Neural cell (in vitro differentiated cells): Measurements from ENCODE around the gene HOXC9. TPM values are rescaled to one million over a fixed set of nuclear protein-coding genes. Genes with fewer than 3 reads are reported as not detected.
A peak's percentile ranks its signal among the peaks of the same experiment; 100 is the strongest.

Experiments used
- H2AFZ ChIP-seq: fragments of 200-600, 300-800 bp; sonication (generic), shearing (Covaris generic); 2 replicates; pipeline ENCODE4 v1.6.0; 2014; ENCODE audit warnings: low read depth, mild to moderate bottlenecking, antibody characterized with exemption, low read length, moderate library complexity
- H3F3A ChIP-seq: fragments of 200-600 bp; shearing (Covaris generic); 2 replicates; pipeline ENCODE4 v1.6.1; 2016; ENCODE audit warnings: mild to moderate bottlenecking, moderate library complexity, mixed read lengths, antibody characterized with exemption, low read length; ENCODE audit not compliant: insufficient read depth, poor library complexity, severe bottlenecking
- H3K27ac ChIP-seq: fragments of 200-600, 300-800 bp; sonication (generic), shearing (Covaris generic); 2 replicates; pipeline ENCODE4 v1.5.1; 2014; ENCODE audit warnings: mild to moderate bottlenecking, low read length, moderate library complexity
- H3K27me3 ChIP-seq: fragments of 300-800, 200-600 bp; sonication (generic), shearing (Covaris generic); 2 replicates; pipeline ENCODE4 v1.6.0; 2014; ENCODE audit warnings: mild to moderate bottlenecking, low read depth, low read length, moderate library complexity; ENCODE audit not compliant: insufficient read depth
- H3K36me3 ChIP-seq: fragments of 300-800, 200-600 bp; sonication (generic), shearing (Covaris generic); 2 replicates; pipeline ENCODE4 v1.5.1; 2014; ENCODE audit warnings: mild to moderate bottlenecking, antibody characterized with exemption, low read length, moderate library complexity; ENCODE audit not compliant: insufficient read depth
- H3K4me2 ChIP-seq: fragments of 300-800, 200-600 bp; sonication (generic), shearing (Covaris generic); 2 replicates; pipeline ENCODE4 v1.6.0; 2014; ENCODE audit warnings: mild to moderate bottlenecking, low read length
- H3K4me3 ChIP-seq: fragments of 300-800, 200-600 bp; sonication (generic), shearing (Covaris generic); 2 replicates; pipeline ENCODE4 v1.5.1; 2014; ENCODE audit warnings: mild to moderate bottlenecking, low read length, moderate library complexity
- H3K79me2 ChIP-seq: fragments of 200-600 bp; shearing (Covaris generic); replicated peaks from 2 replicates; pipeline ENCODE4 v1.6.0; 2014; ENCODE audit warnings: mild to moderate bottlenecking, low read length, moderate library complexity; ENCODE audit not compliant: insufficient read depth
- H3K9ac ChIP-seq: fragments of 300-800, 200-600 bp; sonication (generic), shearing (Covaris generic); 2 replicates; pipeline ENCODE4 v1.6.1; 2016; ENCODE audit warnings: mild to moderate bottlenecking, low read length, mixed read lengths
- H3K9me2 ChIP-seq: fragments of 200-600 bp; shearing (Covaris generic); 2 replicates; pipeline ENCODE4 v1.6.1; 2016; ENCODE audit warnings: mild to moderate bottlenecking, low read length, mixed read lengths; ENCODE audit not compliant: insufficient read depth
- H3K9me3 ChIP-seq: fragments of 200-600, 300-800 bp; sonication (generic), shearing (Covaris generic); 2 replicates; pipeline ENCODE4 v1.6.1; 2016; ENCODE audit warnings: mild to moderate bottlenecking, mixed run types, low read length, moderate library complexity, mixed read lengths
- H4K20me1 ChIP-seq: fragments of 200-600 bp; shearing (Covaris generic); 2 replicates; pipeline ENCODE4 v1.6.1; 2016; ENCODE audit warnings: mild to moderate bottlenecking, mixed run types; ENCODE audit not compliant: insufficient read depth
- CTCF ChIP-seq: fragments of 450-650 bp; IDR thresholded peaks from 2 replicates; pipeline ENCODE4 v1.5.1; 2014; ENCODE audit warnings: antibody characterized with exemption, mild to moderate bottlenecking, moderate library complexity; ENCODE audit not compliant: poor library complexity, severe bottlenecking
- EP300 ChIP-seq: fragments of 450-650 bp; conservative IDR thresholded peaks from 2 replicates; pipeline ENCODE4 v1.6.1; 2014; ENCODE audit warnings: antibody characterized with exemption, mild to moderate bottlenecking, moderate library complexity; ENCODE audit not compliant: poor library complexity, severe bottlenecking
- EZH2 ChIP-seq: fragments of 200-600, 300-800 bp; shearing (Covaris generic), sonication (generic); IDR thresholded peaks from 2 replicates; pipeline ENCODE4 v1.6.1; 2014; ENCODE audit warnings: antibody characterized with exemption, low read length, borderline replicate concordance, mild to moderate bottlenecking; ENCODE audit not compliant: insufficient read depth, poor library complexity, severe bottlenecking
- MXI1 ChIP-seq: fragments of 450-650 bp; conservative IDR thresholded peaks from 2 replicates; pipeline ENCODE4 v1.6.1; 2014; ENCODE audit warnings: antibody characterized with exemption, mild to moderate bottlenecking; ENCODE audit not compliant: poor library complexity, severe bottlenecking
- POLR2AphosphoS5 ChIP-seq: IDR thresholded peaks from 2 replicates; pipeline ENCODE4 v1.6.1; 2012
- RAD21 ChIP-seq: fragments of 450-650 bp; conservative IDR thresholded peaks from 2 replicates; pipeline ENCODE4 v1.6.1; 2014; ENCODE audit warnings: antibody characterized with exemption, mild to moderate bottlenecking, moderate library complexity
- REST ChIP-seq: IDR thresholded peaks from 2 replicates; pipeline ENCODE4 v1.6.1; 2012; ENCODE audit warnings: borderline replicate concordance
- SMC3 ChIP-seq: fragments of 450-650 bp; conservative IDR thresholded peaks from 2 replicates; pipeline ENCODE4 v1.6.1; 2014; ENCODE audit warnings: antibody characterized with exemption, mild to moderate bottlenecking, moderate library complexity; ENCODE audit not compliant: poor library complexity
- TAF1 ChIP-seq: IDR thresholded peaks from 2 replicates; pipeline ENCODE4 v1.6.1; 2012; ENCODE audit warnings: low read depth
- polyA plus RNA-seq: library from polyadenylated mRNA; depleted of rRNA; stranded (reverse); fragments of >200 nt; gene quantifications from 2 replicates; pipeline ENCODE4 v1.2.3, GENCODE V29; 2014

The HOXC9 gene
- polyA plus RNA-seq, 1 donor from 2014 or later: not detected

GRCh38 chr12:54016478-54016964, 16.6 kb downstream of the HOXC9 start:
- Histone ChIP-seq H3K4me3 (no peak overlapping the region), H3K9ac (no peak overlapping the region), H3K27ac (no peak overlapping the region), H3K9me3 (no peaks in the 10 kb centered on the region), H4K20me1 (no peaks in the 10 kb centered on the region), H3K79me2 (no peaks in the 10 kb centered on the region), H3K27me3 (peaks cover 98% of the 10 kb centered on the region), H3K9me2 (no peaks in the 10 kb centered on the region), H2AFZ (no peak overlapping the region), H3F3A (no peaks in the 10 kb centered on the region), H3K36me3 (no peaks in the 10 kb centered on the region), H3K4me2 (no peak overlapping the region)
- TF ChIP-seq MXI1 (no peak), RAD21 (no peak), SMC3 (no peak), TAF1 (no peak), EZH2 (no peak), POLR2AphosphoS5 (no peak), EP300 (no peak), CTCF (no peak), REST (no peak)

- H3K36me3 ChIP-seq: no peaks in the 10 kb centered on the region
- no peaks in the 10 kb centered on the region for H3F3A ChIP-seq
- H3K9ac ChIP-seq: no peak overlapping the region
- peak overlapping the region; percentile 62 for H3K4me3 ChIP-seq
- H3K27me3 ChIP-seq: peaks cover 98% of the 10 kb centered on the region
- no peak overlapping the region for H3K27ac ChIP-seq
- H3K9me3 ChIP-seq: no peaks in the 10 kb centered on the region
- no peak overlapping the region for H3K4me2 ChIP-seq
- TF ChIP-seq TAF1: no peak
- TF ChIP-seq EZH2: no peak
- no peak for TF ChIP-seq POLR2AphosphoS5
- TF ChIP-seq REST: no peak
- no peak for TF ChIP-seq CTCF
- TF ChIP-seq SMC3: no peak
- TF ChIP-seq EP300: no peak
- TF ChIP-seq MXI1: no peak
- no peak for TF ChIP-seq RAD21
- no peaks in the 10 kb centered on the region for H4K20me1 ChIP-seq
- H3K79me2 ChIP-seq: no peaks in the 10 kb centered on the region
- no peak overlapping the region for H2AFZ ChIP-seq
- H3K9me2 ChIP-seq: no peaks in the 10 kb centered on the region
Measured at GRCh38 chr12:54017027-54017788, 17.2 kb downstream of the HOXC9 start.
